Measurements from ENCODE around the gene DVL3. TPM values are rescaled to one million over a fixed set of nuclear protein-coding genes. Genes with fewer than 3 reads are reported as not detected.

The DVL3 gene
- total and polyA plus RNA-seq, 10 donors, result 12.3 to 67.3 (median 47.9) TPM

DNA sequence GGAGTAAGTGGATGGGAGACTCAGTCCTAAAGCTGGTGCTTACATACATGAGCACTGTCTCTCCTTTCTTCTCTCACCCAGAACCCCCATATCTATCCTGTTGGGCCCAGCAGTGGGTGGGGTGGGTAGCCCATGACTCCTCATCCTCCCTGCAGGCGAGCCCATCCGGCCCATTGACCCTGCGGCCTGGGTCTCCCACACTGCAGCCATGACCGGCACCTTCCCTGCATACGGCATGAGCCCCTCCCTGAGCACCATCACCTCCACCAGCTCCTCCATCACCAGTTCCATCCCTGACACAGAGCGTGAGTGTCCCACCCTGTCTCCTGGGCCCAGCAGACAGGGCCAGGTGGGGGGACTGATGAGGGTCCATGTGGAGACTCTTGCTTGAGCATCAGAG lies 11.5 kb downstream of the DVL3 start:
- Histone ChIP-seq H3K4me1 (peaks cover 0 to 22% (median 7%) of the 10 kb centered on the region in 6 donors), H3K4me3 (no peak overlapping the region), H3K9me3 (no peaks in the 10 kb centered on the region), H3K36me3 (peaks cover 0 to 100% (median 78%) of the 10 kb centered on the region in 6 donors), H3K27me3 (replicated peaks in 1 of 7) (no peaks in the 10 kb centered on the region), H3K27ac (no peak overlapping the region)
- DNase-seq, result peak; percentile 63
- 94 to 96% (median 96%) methylated on average over 6 of the region's 6 CpGs for WGBS, 5 donors
- intact Hi-C loops (cut with DNase I; ENCODE audit: low total_unique reads), result no loop called here
- TF ChIP-seq POLR2AphosphoS5 (IDR thresholded peaks at IDR 0.05) (peak in 1 of 3 donors; percentile 56), POLR2A (IDR thresholded peaks at IDR 0.05) (no peak)
- TF ChIP-seq, protein P1, sequence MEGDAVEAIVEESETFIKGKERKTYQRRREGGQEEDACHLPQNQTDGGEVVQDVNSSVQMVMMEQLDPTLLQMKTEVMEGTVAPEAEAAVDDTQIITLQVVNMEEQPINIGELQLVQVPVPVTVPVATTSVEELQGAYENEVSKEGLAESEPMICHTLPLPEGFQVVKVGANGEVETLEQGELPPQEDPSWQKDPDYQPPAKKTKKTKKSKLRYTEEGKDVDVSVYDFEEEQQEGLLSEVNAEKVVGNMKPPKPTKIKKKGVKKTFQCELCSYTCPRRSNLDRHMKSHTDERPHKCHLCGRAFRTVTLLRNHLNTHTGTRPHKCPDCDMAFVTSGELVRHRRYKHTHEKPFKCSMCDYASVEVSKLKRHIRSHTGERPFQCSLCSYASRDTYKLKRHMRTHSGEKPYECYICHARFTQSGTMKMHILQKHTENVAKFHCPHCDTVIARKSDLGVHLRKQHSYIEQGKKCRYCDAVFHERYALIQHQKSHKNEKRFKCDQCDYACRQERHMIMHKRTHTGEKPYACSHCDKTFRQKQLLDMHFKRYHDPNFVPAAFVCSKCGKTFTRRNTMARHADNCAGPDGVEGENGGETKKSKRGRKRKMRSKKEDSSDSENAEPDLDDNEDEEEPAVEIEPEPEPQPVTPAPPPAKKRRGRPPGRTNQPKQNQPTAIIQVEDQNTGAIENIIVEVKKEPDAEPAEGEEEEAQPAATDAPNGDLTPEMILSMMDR (IDR thresholded peaks at IDR 0.05 in 8 of 11, conservative IDR thresholded peaks at IDR 0.05 in 3 of 11), result no peak

DNA sequence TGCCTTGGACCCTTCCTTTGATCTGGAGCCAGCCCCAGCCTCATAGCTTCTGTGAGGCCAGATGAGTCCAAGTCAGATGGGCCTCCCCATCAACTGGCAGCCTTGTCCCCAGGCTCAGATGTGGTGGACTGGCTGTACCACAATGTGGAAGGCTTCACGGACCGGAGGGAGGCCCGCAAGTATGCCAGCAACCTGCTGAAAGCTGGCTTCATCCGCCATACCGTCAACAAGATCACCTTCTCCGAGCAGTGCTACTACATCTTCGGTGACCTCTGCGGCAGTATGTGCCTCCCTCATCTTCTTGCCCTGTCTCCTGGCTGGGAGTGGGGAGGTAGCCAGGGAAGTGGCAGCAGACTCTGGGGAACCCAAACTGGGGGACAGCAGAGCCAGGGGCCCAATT lies 12.6 kb downstream of the DVL3 start:
- Histone ChIP-seq H3K27ac (no peak overlapping the region), H3K36me3 (peaks cover 0 to 100% (median 85%) of the 10 kb centered on the region in 6 donors), H3K4me3 (no peak overlapping the region), H3K27me3 (replicated peaks in 1 of 7) (no peaks in the 10 kb centered on the region), H3K4me1 (peaks cover 0 to 16% (median 0%) of the 10 kb centered on the region in 6 donors), H3K9me3 (no peaks in the 10 kb centered on the region)
- intact Hi-C loops (cut with DNase I; ENCODE audit: low total_unique reads), result no loop called here
- WGBS, 5 donors, result 90 to 100% (median 97%) methylated on average over 7 to 8 of the region's 8 CpGs
- TF ChIP-seq POLR2AphosphoS5 (IDR thresholded peaks at IDR 0.05), result no peak
- no peak for TF ChIP-seq POLR2A (IDR thresholded peaks at IDR 0.05)
- TF ChIP-seq, protein P1 (IDR thresholded peaks at IDR 0.05 in 8 of 11, conservative IDR thresholded peaks at IDR 0.05 in 3 of 11), result no peak
- DNase-seq, result peak; percentile 51

DNA sequence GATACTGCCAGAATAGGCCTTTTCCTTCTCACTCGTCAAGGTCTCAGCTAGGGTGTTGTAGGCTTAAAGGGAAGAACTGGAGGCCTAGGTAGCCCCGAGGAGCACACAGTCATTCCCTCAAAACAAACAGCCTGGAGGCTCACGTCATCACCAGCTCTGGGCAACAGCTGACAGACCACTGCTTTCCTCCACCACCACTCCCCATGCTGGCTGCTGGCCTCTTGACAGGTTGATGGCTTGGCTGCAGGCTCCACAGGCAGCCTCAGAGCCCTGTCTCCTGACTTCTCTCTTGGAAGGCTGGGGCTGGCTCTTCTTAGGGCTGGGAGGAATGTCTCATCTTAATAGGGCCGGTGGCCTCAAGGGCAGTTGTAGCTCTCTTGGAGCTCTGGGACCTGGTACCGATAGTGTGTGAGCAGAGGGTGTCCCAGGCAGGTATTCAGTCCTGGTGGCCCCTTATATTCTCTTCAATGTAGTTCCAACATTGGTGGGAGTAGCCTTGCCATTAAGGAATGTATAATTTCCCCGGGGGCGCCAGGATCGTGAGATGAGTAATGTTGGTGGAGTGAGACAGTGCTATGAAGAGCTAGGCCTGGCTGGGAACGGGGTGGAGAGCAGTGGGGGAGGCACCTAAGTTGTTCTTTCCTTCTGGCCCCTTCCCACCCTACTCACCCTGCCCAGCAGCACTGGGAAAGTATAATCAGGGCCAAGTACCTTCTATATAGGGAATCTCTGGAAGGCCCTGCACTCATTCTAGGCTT lies 13.4 kb downstream of the DVL3 start:
- 82 to 94% (median 87%) methylated on average over 8 to 9 of the region's 9 CpGs for WGBS, 5 donors
- Histone ChIP-seq H3K9me3 (no peaks in the 10 kb centered on the region), H3K27me3 (replicated peaks in 1 of 7) (no peaks in the 10 kb centered on the region), H3K36me3 (peaks cover 0 to 94% (median 85%) of the 10 kb centered on the region in 6 donors), H3K4me3 (no peak overlapping the region), H3K4me1 (peaks cover 0 to 8% (median 0%) of the 10 kb centered on the region in 6 donors), H3K27ac (no peak overlapping the region)
- TF ChIP-seq, protein P1 (IDR thresholded peaks at IDR 0.05 in 8 of 11, conservative IDR thresholded peaks at IDR 0.05 in 3 of 11), result no peak
- TF ChIP-seq POLR2A (IDR thresholded peaks at IDR 0.05) (no peak), POLR2AphosphoS5 (IDR thresholded peaks at IDR 0.05) (no peak)
- intact Hi-C loops (cut with DNase I; ENCODE audit: low total_unique reads), result no loop called here
- peak; percentile 48 for DNase-seq

Measured in spleen (tissue), 11 donors.